Transverse colon (tissue), 4 donors: ENCODE results near the gene PHF14.

ENCODE experiments used
- POLR2A ChIP-seq: fragments of 450-650 bp; IDR thresholded peaks from one replicate; pipeline ENCODE4 v1.6.1; 2016; ENCODE audit warnings: antibody characterized with exemption, mild to moderate bottlenecking, moderate library complexity
- POLR2AphosphoS5 ChIP-seq, 3 donors: sonication (generic); formaldehyde crosslinking; IDR thresholded peaks; one replicate each; pipeline ENCODE4 v1.6.1; 2016; ENCODE audit warnings: antibody characterized with exemption in 3 of 3
- TF ChIP-seq, protein P1 (sequence below), 5 experiments: fragments of 200-600 bp in 3 of 5; fragments of 450-650 bp in 2 of 5; sonication (generic) in 3 of 5; IDR thresholded peaks; 1 replicate in 2 of 5; 2 replicates in 3 of 5; pipeline ENCODE4 v1.5.1; 2016 to 2017; ENCODE audit warnings: antibody characterized with exemption in 5 of 5, inconsistent platforms in 3 of 5, mild to moderate bottlenecking in 2 of 5, moderate library complexity in 1 of 5

DNA sequence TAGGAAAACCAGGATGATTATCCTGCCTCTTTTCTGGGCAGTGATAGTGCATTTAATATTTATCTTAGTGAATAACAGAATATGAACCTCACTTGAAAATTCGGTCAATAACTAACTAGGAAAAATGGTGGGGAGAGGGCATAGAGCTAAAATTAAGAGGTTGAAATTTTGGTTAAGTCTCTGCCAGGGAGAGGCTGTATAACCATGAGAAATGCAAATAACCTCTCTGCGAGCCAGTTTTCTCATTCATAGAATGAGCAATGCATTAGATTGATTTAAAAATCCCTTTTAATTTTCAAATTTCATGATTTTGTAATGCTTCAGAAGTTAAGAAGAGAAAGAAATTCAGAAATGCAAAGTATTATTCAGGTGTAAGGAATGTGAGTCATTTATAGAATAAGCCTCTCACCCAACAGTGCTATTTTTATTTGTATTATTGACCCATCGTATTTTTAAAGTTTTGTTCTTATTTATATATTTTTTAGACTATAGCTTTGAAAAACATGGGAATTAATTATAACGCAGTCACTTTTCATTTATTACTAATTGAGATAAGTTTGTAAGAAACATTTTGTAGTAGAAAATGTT, 104.7 kb downstream of the PHF14 start:
- TF ChIP-seq, protein P1, sequence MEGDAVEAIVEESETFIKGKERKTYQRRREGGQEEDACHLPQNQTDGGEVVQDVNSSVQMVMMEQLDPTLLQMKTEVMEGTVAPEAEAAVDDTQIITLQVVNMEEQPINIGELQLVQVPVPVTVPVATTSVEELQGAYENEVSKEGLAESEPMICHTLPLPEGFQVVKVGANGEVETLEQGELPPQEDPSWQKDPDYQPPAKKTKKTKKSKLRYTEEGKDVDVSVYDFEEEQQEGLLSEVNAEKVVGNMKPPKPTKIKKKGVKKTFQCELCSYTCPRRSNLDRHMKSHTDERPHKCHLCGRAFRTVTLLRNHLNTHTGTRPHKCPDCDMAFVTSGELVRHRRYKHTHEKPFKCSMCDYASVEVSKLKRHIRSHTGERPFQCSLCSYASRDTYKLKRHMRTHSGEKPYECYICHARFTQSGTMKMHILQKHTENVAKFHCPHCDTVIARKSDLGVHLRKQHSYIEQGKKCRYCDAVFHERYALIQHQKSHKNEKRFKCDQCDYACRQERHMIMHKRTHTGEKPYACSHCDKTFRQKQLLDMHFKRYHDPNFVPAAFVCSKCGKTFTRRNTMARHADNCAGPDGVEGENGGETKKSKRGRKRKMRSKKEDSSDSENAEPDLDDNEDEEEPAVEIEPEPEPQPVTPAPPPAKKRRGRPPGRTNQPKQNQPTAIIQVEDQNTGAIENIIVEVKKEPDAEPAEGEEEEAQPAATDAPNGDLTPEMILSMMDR (IDR thresholded peaks at IDR 0.05), result no peak
- TF ChIP-seq POLR2A, result no peak
- no peak for TF ChIP-seq POLR2AphosphoS5 (IDR thresholded peaks at IDR 0.05)
